Thoracic aorta (tissue), 2 donors: ENCODE results near the gene MELK. TPM values are rescaled to one million over a fixed set of nuclear protein-coding genes. Genes with fewer than 3 reads are reported as not detected.
A peak's percentile ranks its signal among the peaks of the same experiment; 100 is the strongest.
"Not testable (repeated sequence)": the region's sequence is repeated elsewhere in the genome, so short reads cannot be mapped to it uniquely, and the experiment has no call there.

Source experiments
- ATAC-seq: fragments of 150-250 bp; one replicate; pipeline ENCODE4 v1.8.0; 2017; ENCODE audit warnings: low read depth; ENCODE audit not compliant: insufficient number of reproducible peaks, low FRiP score
- DNase-seq: peaks from one replicate; pipeline ENCODE4 v3.0.0-alpha.2; 2020; ENCODE audit warnings: low spot score
- H3K27ac ChIP-seq, 2 donors: fragments of 200-600 bp; sonication (generic); 1 replicate in 1 of 2; 2 replicates in 1 of 2; pipeline ENCODE4 v1.5.1; 2016; ENCODE audit warnings: mild to moderate bottlenecking in 2 of 2, moderate library complexity in 2 of 2
- H3K27me3 ChIP-seq: fragments of 200-600 bp; sonication (generic); replicated peaks from 2 replicates; pipeline ENCODE4 v1.6.0; 2016; ENCODE audit warnings: mild to moderate bottlenecking; ENCODE audit not compliant: insufficient read depth
- H3K36me3 ChIP-seq: fragments of 200-600 bp; sonication (generic); one replicate; pipeline ENCODE4 v1.5.1; 2016
- H3K4me1 ChIP-seq, 2 donors: fragments of 200-600 bp; sonication (generic); 1 replicate in 1 of 2; 2 replicates in 1 of 2; pipeline versions ENCODE4 v1.5.1 to v1.6.0; 2016; ENCODE audit warnings: low read depth in 2 of 2, mild to moderate bottlenecking in 1 of 2; ENCODE audit not compliant: control insufficient read depth in 1 of 2
- H3K4me3 ChIP-seq: fragments of 200-600 bp; sonication (generic); 2 replicates; pipeline ENCODE4 v1.5.1; 2016; ENCODE audit warnings: mild to moderate bottlenecking
- H3K9me3 ChIP-seq: fragments of 200-600 bp; sonication (generic); 2 replicates; pipeline ENCODE4 v1.5.1; 2016
- total RNA-seq, 2 donors: library from RNA; depleted of rRNA; stranded (reverse); fragments of >200 nt; gene quantifications; one replicate each; pipeline versions ENCODE4 v1.1.0 to v1.2.3, GENCODE V29; 2016
- TF ChIP-seq, protein P1 (sequence below): fragments of 200-600 bp; sonication (generic); IDR thresholded peaks from one replicate; pipeline ENCODE4 v1.5.1; 2019; ENCODE audit warnings: antibody characterized with exemption

MELK gene
- total RNA-seq, 2 donors from 2014 or later, result 2.2 TPM; not detected in 1

GRCh38 chr9:36566813-36567221, 5.9 kb upstream of the MELK start:
- Histone ChIP-seq H3K9me3 (no peaks in the 10 kb centered on the region), H3K27me3 (no peaks in the 10 kb centered on the region), H3K4me1 (peaks cover 8 to 19% of the 10 kb centered on the region in 2 donors), H3K4me3 (no peak overlapping the region), H3K27ac (peak overlapping the region; percentile 61 to 74), H3K36me3 (no peaks in the 10 kb centered on the region)
- DNase-seq, result peak; percentile 49
- TF ChIP-seq, protein P1, sequence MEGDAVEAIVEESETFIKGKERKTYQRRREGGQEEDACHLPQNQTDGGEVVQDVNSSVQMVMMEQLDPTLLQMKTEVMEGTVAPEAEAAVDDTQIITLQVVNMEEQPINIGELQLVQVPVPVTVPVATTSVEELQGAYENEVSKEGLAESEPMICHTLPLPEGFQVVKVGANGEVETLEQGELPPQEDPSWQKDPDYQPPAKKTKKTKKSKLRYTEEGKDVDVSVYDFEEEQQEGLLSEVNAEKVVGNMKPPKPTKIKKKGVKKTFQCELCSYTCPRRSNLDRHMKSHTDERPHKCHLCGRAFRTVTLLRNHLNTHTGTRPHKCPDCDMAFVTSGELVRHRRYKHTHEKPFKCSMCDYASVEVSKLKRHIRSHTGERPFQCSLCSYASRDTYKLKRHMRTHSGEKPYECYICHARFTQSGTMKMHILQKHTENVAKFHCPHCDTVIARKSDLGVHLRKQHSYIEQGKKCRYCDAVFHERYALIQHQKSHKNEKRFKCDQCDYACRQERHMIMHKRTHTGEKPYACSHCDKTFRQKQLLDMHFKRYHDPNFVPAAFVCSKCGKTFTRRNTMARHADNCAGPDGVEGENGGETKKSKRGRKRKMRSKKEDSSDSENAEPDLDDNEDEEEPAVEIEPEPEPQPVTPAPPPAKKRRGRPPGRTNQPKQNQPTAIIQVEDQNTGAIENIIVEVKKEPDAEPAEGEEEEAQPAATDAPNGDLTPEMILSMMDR, result no peak
- ATAC-seq, result peak; percentile 90

DNA sequence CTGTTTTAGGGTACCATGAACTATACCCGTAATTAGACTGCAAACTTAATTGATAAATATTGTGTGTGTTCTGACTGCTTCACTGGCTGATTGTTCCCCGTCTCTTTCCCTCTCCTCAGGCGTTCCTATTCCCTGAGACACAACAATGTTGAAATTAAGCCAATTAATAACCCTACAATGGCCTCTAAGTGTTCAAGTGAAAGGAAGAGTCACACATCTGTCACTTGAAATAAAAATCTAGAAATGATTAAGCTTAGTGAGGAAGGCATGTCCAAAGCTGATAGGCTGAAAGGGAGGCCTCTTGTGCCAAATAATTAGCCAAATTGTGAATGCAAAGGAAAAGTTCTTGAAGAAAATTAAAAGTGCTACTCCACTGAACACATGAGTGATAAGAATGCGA, 4.0 kb upstream of the MELK start:
- H3K4me1 ChIP-seq, result peaks cover 13 to 32% of the 10 kb centered on the region in 2 donors
- H3K4me3 ChIP-seq, H3K27me3 ChIP-seq, ATAC-seq, H3K27ac ChIP-seq, H3K36me3 ChIP-seq, H3K9me3 ChIP-seq, DNase-seq: not testable (repeated sequence)

- TF ChIP-seq, protein P1, result no peak
- Histone ChIP-seq H3K4me1 (peaks cover 10 to 32% of the 10 kb centered on the region in 2 donors), H3K4me3 (no peak overlapping the region), H3K9me3 (no peaks in the 10 kb centered on the region), H3K36me3 (no peaks in the 10 kb centered on the region), H3K27ac (no peak overlapping the region), H3K27me3 (no peaks in the 10 kb centered on the region)
- ATAC-seq (no peak), DNase-seq (no peak)
Observed at GRCh38 chr9:36571333-36571732, 1.4 kb upstream of the MELK start.

DNA sequence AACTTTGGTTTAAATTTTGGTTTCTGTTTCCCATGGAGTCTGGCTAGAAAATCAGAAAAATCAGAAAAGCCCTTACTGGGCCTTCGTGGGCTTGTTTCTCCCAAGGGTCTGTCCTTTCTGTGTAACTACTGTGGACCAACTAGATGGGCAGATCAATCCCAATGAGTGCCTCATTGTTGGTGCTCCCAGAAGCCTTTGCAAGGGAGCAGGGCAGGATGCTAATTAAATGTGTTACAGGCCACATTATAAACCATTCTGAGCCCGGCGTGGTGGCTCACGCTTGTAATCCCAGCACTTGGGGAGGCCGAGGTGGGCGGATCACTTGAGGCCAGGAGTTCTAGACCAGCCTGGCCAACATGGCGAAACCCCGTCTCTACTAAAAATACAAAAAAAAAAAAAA, 1.4 kb downstream of the MELK start:
- H3K36me3 ChIP-seq, H3K4me3 ChIP-seq, H3K27me3 ChIP-seq, DNase-seq, H3K27ac ChIP-seq, ATAC-seq, H3K9me3 ChIP-seq: not testable (repeated sequence)
- peaks cover 5 to 17% of the 10 kb centered on the region in 2 donors for H3K4me1 ChIP-seq

DNA sequence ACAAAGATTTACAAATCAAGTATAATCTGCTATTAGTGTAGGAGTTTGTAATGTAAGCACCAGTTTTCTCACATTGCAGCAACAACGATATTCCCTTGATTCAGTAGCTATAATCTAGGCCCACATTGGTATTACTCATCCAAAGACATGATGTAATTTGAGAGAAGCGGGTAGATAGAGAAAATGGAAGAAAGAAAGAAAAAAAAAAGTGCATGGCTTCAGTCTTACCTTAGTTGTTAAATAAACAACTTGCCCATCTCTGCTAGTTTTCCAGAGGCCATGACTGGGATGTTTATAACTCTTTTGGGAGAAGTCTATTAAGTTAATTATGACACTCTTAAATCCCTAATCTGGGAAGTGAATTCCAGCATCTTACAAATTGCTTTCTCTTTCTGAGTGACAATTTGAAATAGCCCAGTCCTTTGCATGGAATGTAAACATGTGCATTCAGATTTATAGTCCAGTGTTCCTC, 2.8 kb downstream of the MELK start:
- Histone ChIP-seq H3K27ac (no peak overlapping the region), H3K36me3 (no peaks in the 10 kb centered on the region), H3K27me3 (no peaks in the 10 kb centered on the region)

GRCh38 chr9:36576866-36577265, 4.2 kb downstream of the MELK start:
- Histone ChIP-seq H3K4me3 (no peak overlapping the region), H3K9me3 (no peaks in the 10 kb centered on the region), H3K4me1 (peaks cover 5 to 17% of the 10 kb centered on the region in 2 donors), H3K36me3 (no peaks in the 10 kb centered on the region), H3K27ac (no peak overlapping the region), H3K27me3 (no peaks in the 10 kb centered on the region)
- no peak for ATAC-seq
- DNase-seq, result no peak
- TF ChIP-seq, protein P1, result no peak

More for the DNA sequence above, 2.8 kb downstream of the MELK start:
- ATAC-seq (no peak), DNase-seq (no peak)
- Histone ChIP-seq H3K9me3 (no peaks in the 10 kb centered on the region), H3K4me1 (peaks cover 5 to 17% of the 10 kb centered on the region in 2 donors), H3K4me3 (no peak overlapping the region)
- TF ChIP-seq, protein P1, result no peak
